Fibroblast of lung (primary cell): ENCODE data around the gene LMF1. TPM values are rescaled to one million over a fixed set of nuclear protein-coding genes. Genes with fewer than 3 reads are reported as not detected.

Experiments used
- DNase-seq, 2 donors: peaks; one replicate each; pipeline versions ENCODE4 v3.0.0 to v3.0.0-alpha.2; 2010; ENCODE audit warnings: low read depth in 2 of 2
- H2AFZ ChIP-seq: 2 replicates; pipeline ENCODE4 v1.5.1; 2012; ENCODE audit warnings: low read length, control low read depth, inconsistent platforms
- H3K27ac ChIP-seq: 2 replicates; pipeline ENCODE4 v1.5.1; 2011; ENCODE audit warnings: low read length, control low read depth; ENCODE audit not compliant: insufficient read depth
- H3K27me3 ChIP-seq: 2 replicates; pipeline ENCODE4 v1.5.1; 2011; ENCODE audit warnings: mild to moderate bottlenecking, low read length; ENCODE audit not compliant: control insufficient read depth, insufficient read depth
- H3K36me3 ChIP-seq: 2 replicates; pipeline ENCODE4 v1.5.1; 2011; ENCODE audit warnings: low read length; ENCODE audit not compliant: control insufficient read depth, insufficient read depth
- H3K4me1 ChIP-seq: 2 replicates; pipeline ENCODE4 v1.5.1; 2011; ENCODE audit warnings: low read length; ENCODE audit not compliant: control insufficient read depth, insufficient read depth; ENCODE audit errors: extremely low read depth
- H3K4me2 ChIP-seq: 2 replicates; pipeline ENCODE4 v1.5.1; 2011; ENCODE audit warnings: low read length, control low read depth; ENCODE audit not compliant: insufficient read depth; ENCODE audit errors: extremely low read depth
- H3K4me3 ChIP-seq, 4 experiments: fragments of 200-600 bp in 1 of 4; sonication (generic) in 1 of 4; replicated peaks in 1 of 4; 2 replicates each; pipeline ENCODE4 v1.5.1; 2011 to 2016; ENCODE audit warnings: low read length in 4 of 4, low read depth in 3 of 4, mild to moderate bottlenecking in 3 of 4, control low read depth in 2 of 4, inconsistent platforms in 1 of 4, mixed read lengths in 1 of 4; ENCODE audit not compliant: insufficient read depth in 1 of 4; ENCODE audit errors: control extremely low read depth in 1 of 4
- H3K79me2 ChIP-seq: 2 replicates; pipeline ENCODE4 v1.5.1; 2012; ENCODE audit warnings: mild to moderate bottlenecking, low read length, inconsistent platforms; ENCODE audit not compliant: control insufficient read depth, insufficient read depth
- H3K9ac ChIP-seq: 2 replicates; pipeline ENCODE4 v1.5.1; 2011; ENCODE audit warnings: mild to moderate bottlenecking, low read length, control low read depth; ENCODE audit not compliant: insufficient read depth
- H3K9me3 ChIP-seq: 2 replicates; pipeline ENCODE4 v1.5.1; 2012; ENCODE audit warnings: low read depth, low read length; ENCODE audit not compliant: control insufficient read depth, insufficient read depth
- H4K20me1 ChIP-seq: 2 replicates; pipeline ENCODE4 v1.5.1; 2011; ENCODE audit warnings: low read length; ENCODE audit not compliant: control insufficient read depth, insufficient read depth; ENCODE audit errors: extremely low read depth
- EZH2 ChIP-seq: IDR thresholded peaks from 2 replicates; pipeline ENCODE4 v1.5.1; 2012; ENCODE audit warnings: low read length, control low read depth, mild to moderate bottlenecking; ENCODE audit errors: missing control alignments
- polyA plus RNA-seq, 2 donors: library from polyadenylated mRNA; depleted of rRNA in 1 of 2; stranded (reverse) in 1 of 2; unstranded in 1 of 2; fragments of >200 nt; gene quantifications; 2 replicates each; pipeline ENCODE4 v1.2.1, GENCODE V29; 2011 to 2012; ENCODE audit warnings: missing spikeins in 1 of 2
- total RNA-seq: library from RNA; depleted of rRNA; stranded (reverse); fragments of >200 nt; gene quantifications from 2 replicates; pipeline ENCODE4 v1.2.1, GENCODE V29; 2014
- TF ChIP-seq, protein P1 (sequence below), 2 donors: IDR thresholded peaks in 1 of 2; conservative IDR thresholded peaks in 1 of 2; 1 replicate in 1 of 2; 2 replicates in 1 of 2; pipeline ENCODE4 v1.5.1; 2011 to 2012; ENCODE audit warnings: low read length in 2 of 2, control low read depth in 1 of 2, inconsistent platforms in 1 of 2, low read depth in 1 of 2, mild to moderate bottlenecking in 1 of 2

Gene LMF1
- total and polyA plus RNA-seq, 2 donors (not counting 1 experiment from before 2014, with no cell fraction given): 12.3 to 12.6 TPM

DNA sequence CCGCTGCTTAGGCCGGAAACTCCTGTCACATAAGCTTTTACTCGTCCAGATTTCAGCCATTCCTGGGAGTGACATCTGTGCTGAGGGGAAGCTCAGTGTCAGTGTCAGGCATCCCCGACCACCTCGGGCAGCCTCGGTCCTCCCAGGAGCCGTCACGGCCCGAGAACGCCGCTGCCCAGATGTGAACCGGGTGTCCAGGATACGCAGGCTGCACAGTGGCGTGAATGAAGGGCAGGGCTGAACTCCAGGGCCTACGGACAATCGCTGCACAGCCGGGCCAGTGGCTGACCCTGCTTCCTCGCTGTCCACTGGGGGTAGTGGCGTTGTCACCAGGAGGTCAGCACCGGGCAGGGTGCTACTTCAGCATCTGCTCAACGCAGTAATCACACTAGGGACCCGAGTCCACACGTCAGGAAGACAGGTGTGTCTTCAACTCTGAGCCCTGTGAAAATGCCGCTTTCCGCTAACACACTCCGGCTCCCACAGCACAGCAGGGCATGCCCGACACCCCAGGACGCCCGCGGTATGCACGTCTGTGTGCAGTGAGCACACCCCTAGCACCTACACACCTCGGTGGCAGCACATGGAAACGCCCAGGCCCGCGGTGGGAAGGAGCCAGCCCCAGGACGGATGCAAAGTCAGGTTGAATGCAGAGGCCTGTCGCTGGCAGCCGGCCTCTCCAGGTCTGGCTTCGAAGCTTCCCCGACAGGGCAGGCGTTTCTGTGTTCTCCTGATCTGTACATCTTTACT, 3.1 kb downstream of the LMF1 start:
- no peak for DNase-seq
- no peak overlapping the region for H3K27ac ChIP-seq
- no peak overlapping the region for H3K9ac ChIP-seq
- H3K4me3 ChIP-seq: no peak overlapping the region
- H3K4me1 ChIP-seq: peaks cover 2% of the 10 kb centered on the region
- no peak overlapping the region for H2AFZ ChIP-seq
- H3K4me2 ChIP-seq: no peak overlapping the region
- H3K9me3 ChIP-seq: peaks cover 1% of the 10 kb centered on the region
- TF ChIP-seq EZH2: no peak
- TF ChIP-seq, protein P1, sequence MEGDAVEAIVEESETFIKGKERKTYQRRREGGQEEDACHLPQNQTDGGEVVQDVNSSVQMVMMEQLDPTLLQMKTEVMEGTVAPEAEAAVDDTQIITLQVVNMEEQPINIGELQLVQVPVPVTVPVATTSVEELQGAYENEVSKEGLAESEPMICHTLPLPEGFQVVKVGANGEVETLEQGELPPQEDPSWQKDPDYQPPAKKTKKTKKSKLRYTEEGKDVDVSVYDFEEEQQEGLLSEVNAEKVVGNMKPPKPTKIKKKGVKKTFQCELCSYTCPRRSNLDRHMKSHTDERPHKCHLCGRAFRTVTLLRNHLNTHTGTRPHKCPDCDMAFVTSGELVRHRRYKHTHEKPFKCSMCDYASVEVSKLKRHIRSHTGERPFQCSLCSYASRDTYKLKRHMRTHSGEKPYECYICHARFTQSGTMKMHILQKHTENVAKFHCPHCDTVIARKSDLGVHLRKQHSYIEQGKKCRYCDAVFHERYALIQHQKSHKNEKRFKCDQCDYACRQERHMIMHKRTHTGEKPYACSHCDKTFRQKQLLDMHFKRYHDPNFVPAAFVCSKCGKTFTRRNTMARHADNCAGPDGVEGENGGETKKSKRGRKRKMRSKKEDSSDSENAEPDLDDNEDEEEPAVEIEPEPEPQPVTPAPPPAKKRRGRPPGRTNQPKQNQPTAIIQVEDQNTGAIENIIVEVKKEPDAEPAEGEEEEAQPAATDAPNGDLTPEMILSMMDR (conservative IDR thresholded peaks at IDR 0.05 in 1 of 2, IDR thresholded peaks at IDR 0.05 in 1 of 2; ENCODE audit: low read depth in 1 of 2, low read length in 2 of 2): no peak
- H3K27me3 ChIP-seq: peaks cover 3% of the 10 kb centered on the region
- no peaks in the 10 kb centered on the region for H4K20me1 ChIP-seq
- H3K36me3 ChIP-seq: no peaks in the 10 kb centered on the region
- no peaks in the 10 kb centered on the region for H3K79me2 ChIP-seq

DNA sequence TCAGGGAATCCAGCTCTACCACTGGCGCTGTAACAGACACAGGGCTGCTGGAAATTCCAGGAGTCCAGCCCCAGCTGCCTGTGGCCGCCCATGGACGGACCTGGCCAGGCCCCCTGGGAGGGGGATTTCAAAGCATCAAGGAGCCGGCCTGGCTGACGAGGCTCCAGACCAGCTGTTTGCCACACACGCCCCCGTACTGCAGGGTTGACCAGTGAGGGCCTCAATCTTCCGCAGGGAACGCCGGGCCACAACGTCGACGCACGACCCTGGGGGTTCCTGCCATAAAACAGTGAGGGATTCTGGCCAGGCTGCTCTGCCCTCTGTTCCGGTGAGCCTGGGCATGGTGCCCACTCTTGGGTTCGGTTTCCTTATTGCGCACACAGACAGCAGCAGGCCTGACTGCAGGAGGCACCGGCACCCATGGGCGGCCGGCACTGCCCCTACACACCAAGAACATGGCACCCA, 3.7 kb downstream of the LMF1 start:
- Histone ChIP-seq H3K27me3 (no peaks in the 10 kb centered on the region), H3K9ac (no peak overlapping the region), H3K36me3 (no peaks in the 10 kb centered on the region), H3K4me3 (no peak overlapping the region), H2AFZ (no peak overlapping the region), H4K20me1 (no peaks in the 10 kb centered on the region), H3K79me2 (no peaks in the 10 kb centered on the region), H3K4me1 (peaks cover 2% of the 10 kb centered on the region), H3K27ac (no peak overlapping the region), H3K9me3 (peaks cover 1% of the 10 kb centered on the region), H3K4me2 (no peak overlapping the region)
- TF ChIP-seq, protein P1 (conservative IDR thresholded peaks at IDR 0.05 in 1 of 2, IDR thresholded peaks at IDR 0.05 in 1 of 2; ENCODE audit: low read depth in 1 of 2, low read length in 2 of 2): no peak
- no peak for TF ChIP-seq EZH2
- no peak for DNase-seq

DNA sequence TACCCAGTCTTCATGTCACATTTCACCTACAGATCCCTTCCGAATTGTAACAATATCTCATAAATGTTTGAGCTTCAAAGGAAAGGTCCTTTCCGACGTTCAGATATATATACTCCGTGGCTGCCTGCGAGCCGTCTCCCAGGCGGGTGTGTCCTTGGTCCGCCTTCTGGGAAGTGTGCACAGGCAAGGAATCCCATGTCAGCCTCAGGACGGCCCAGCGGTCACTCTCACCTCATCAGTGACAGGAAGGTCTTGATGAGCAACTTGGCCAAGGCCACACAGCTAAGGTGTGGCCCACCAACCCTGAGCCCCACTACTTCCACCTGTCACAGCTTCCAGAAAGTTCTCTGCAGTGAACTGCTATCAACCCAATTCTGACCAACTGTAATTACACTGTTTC, 4.3 kb downstream of the LMF1 start:
- H3K79me2 ChIP-seq: no peaks in the 10 kb centered on the region
- no peak overlapping the region for H3K4me3 ChIP-seq
- H3K27me3 ChIP-seq: no peaks in the 10 kb centered on the region
- H3K4me2 ChIP-seq: no peak overlapping the region
- TF ChIP-seq, protein P1 (conservative IDR thresholded peaks at IDR 0.05 in 1 of 2, IDR thresholded peaks at IDR 0.05 in 1 of 2; ENCODE audit: low read depth in 1 of 2, low read length in 2 of 2): no peak
- TF ChIP-seq EZH2: no peak
- H2AFZ ChIP-seq: no peak overlapping the region
- H3K9ac ChIP-seq: no peak overlapping the region
- H3K27ac ChIP-seq: no peak overlapping the region
- no peaks in the 10 kb centered on the region for H3K36me3 ChIP-seq
- DNase-seq: no peak
- H3K9me3 ChIP-seq: peaks cover 1% of the 10 kb centered on the region
- no peaks in the 10 kb centered on the region for H4K20me1 ChIP-seq
- peaks cover 2% of the 10 kb centered on the region for H3K4me1 ChIP-seq
